DND-41 (cell line): ENCODE results near the gene ARHGEF2.

Experiments used
- ATAC-seq: fragments of 200-7000 bp; cut with Tn5 transposase; 3 replicates; pipeline ENCODE4 v1.9.1; 2021; ENCODE audit warnings: low read depth; ENCODE audit not compliant: insufficient read depth
- DNase-seq: peaks from one replicate; pipeline ENCODE4 v3.0.0-alpha.2; 2020
- H2AFZ ChIP-seq: 2 replicates; pipeline ENCODE4 v1.6.0; 2012; ENCODE audit warnings: low read depth, low read length
- H3K27ac ChIP-seq: 2 replicates; pipeline ENCODE4 v1.5.1; 2012; ENCODE audit warnings: low read length, inconsistent platforms
- H3K27me3 ChIP-seq: fragments of 200-600 bp; sonication (generic); 2 replicates; pipeline ENCODE4 v1.6.0; 2012; ENCODE audit warnings: low read length, mild to moderate bottlenecking, inconsistent platforms; ENCODE audit not compliant: insufficient read depth, poor library complexity
- H3K36me3 ChIP-seq: 2 replicates; pipeline ENCODE4 v1.5.1; 2012; ENCODE audit warnings: low read length, inconsistent platforms; ENCODE audit not compliant: insufficient read depth
- H3K4me1 ChIP-seq: 2 replicates; pipeline ENCODE4 v1.5.1; 2012; ENCODE audit warnings: mild to moderate bottlenecking, low read length; ENCODE audit not compliant: insufficient read depth
- H3K4me2 ChIP-seq: 2 replicates; pipeline ENCODE4 v1.6.0; 2012; ENCODE audit warnings: mild to moderate bottlenecking, moderate library complexity, low read length, inconsistent platforms; ENCODE audit not compliant: insufficient read depth
- H3K4me3 ChIP-seq, 2 experiments: fragments of 200-600 bp in 1 of 2; shearing (Covaris generic) in 1 of 2; 2 replicates each; pipeline ENCODE4 v1.5.1; 2012 to 2016; ENCODE audit warnings: inconsistent platforms in 2 of 2, low read length in 2 of 2, mild to moderate bottlenecking in 2 of 2, low read depth in 1 of 2, moderate library complexity in 1 of 2
- H3K79me2 ChIP-seq: 2 replicates; pipeline ENCODE4 v1.6.0; 2012; ENCODE audit warnings: low read length, inconsistent platforms; ENCODE audit not compliant: insufficient read depth
- H3K9ac ChIP-seq: 2 replicates; pipeline ENCODE4 v1.6.0; 2012; ENCODE audit warnings: low read depth, mild to moderate bottlenecking, inconsistent platforms, low read length, moderate library complexity
- H3K9me3 ChIP-seq: 2 replicates; pipeline ENCODE4 v1.5.1; 2012; ENCODE audit warnings: low read length, moderate library complexity, mild to moderate bottlenecking, inconsistent platforms; ENCODE audit not compliant: insufficient read depth, severe bottlenecking
- H4K20me1 ChIP-seq: 2 replicates; pipeline ENCODE4 v1.6.0; 2012; ENCODE audit warnings: low read length; ENCODE audit not compliant: insufficient read depth
- EZH2 ChIP-seq: IDR thresholded peaks from 3 replicates; pipeline ENCODE4 v1.6.1; 2012; ENCODE audit warnings: borderline replicate concordance, low read depth, mild to moderate bottlenecking, moderate library complexity, low read length, inconsistent platforms; ENCODE audit not compliant: severe bottlenecking
- TF ChIP-seq, protein P1 (sequence below): IDR thresholded peaks from 2 replicates; pipeline ENCODE4 v1.5.1; 2012; ENCODE audit warnings: borderline replicate concordance, low read length, moderate library complexity, mild to moderate bottlenecking; ENCODE audit not compliant: poor library complexity, severe bottlenecking; ENCODE audit errors: extremely low read depth

Gene ARHGEF2

DNA sequence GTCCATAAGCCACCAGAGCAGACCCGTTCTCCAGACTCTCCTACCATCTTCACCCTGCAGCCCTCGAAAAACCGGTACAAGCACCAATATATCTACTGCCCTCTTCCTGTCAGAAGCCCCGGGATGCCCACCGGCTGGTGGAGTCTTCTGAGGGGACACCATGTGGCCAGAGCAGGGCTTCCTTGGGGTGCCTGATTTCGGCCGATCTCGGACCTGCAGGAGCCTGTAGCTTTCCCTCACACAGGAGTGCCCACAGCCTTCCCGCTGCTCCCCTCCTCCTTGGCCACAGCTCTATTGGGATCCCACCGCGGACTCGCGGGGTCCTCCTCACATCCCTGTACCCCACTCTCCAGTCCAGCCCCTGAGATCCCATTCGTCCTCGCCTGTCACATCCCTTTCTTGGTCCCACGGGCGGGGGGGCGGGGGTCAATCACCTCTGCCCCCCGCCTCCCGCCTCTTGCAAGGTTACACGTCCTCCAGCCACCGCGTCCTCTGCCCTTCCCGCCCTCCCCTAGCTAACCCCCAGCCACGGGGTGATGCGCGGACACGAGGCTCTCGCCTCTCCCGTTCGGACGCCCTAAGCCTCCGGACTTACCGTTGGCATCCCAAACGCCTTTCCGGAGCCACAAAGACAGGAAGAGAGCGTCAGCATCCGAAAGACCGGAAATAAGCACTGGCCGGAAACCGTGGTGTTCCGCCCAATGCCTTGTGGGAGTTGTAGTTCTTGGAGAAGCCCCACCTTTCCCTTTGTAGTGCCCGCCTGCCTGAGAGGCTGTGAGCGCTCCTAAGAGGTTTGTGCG, 42.1 kb upstream of the ARHGEF2 start, which contains the start of gene SSR2:
Gene SSR2, minus strand, starts transcription at position 659 of the 800 bp plus-strand sequence. CDS start 784 bp downstream, outside the sequence.
- ATAC-seq (peak; percentile 99), DNase-seq (peak; percentile 91)
- H3K27ac ChIP-seq, result peak within 1 kb of the TSS; percentile 92
- TF ChIP-seq, protein P1, sequence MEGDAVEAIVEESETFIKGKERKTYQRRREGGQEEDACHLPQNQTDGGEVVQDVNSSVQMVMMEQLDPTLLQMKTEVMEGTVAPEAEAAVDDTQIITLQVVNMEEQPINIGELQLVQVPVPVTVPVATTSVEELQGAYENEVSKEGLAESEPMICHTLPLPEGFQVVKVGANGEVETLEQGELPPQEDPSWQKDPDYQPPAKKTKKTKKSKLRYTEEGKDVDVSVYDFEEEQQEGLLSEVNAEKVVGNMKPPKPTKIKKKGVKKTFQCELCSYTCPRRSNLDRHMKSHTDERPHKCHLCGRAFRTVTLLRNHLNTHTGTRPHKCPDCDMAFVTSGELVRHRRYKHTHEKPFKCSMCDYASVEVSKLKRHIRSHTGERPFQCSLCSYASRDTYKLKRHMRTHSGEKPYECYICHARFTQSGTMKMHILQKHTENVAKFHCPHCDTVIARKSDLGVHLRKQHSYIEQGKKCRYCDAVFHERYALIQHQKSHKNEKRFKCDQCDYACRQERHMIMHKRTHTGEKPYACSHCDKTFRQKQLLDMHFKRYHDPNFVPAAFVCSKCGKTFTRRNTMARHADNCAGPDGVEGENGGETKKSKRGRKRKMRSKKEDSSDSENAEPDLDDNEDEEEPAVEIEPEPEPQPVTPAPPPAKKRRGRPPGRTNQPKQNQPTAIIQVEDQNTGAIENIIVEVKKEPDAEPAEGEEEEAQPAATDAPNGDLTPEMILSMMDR, result peak; percentile 28
- TF ChIP-seq EZH2, result no peak
- H3K9me3 ChIP-seq, result no peaks in the 10 kb centered on the region
- H3K79me2 ChIP-seq, result peaks cover 27% of the 10 kb centered on the region
- peak within 1 kb of the TSS; percentile 72 to 98 for H3K4me3 ChIP-seq
- peaks cover 20% of the 10 kb centered on the region for H3K4me1 ChIP-seq
- peak within 1 kb of the TSS; percentile 95 for H3K4me2 ChIP-seq
- H3K27me3 ChIP-seq, result no peaks in the 10 kb centered on the region
- H3K36me3 ChIP-seq, result peaks cover 22% of the 10 kb centered on the region
- H2AFZ ChIP-seq, result peak within 1 kb of the TSS; percentile 80
- H3K9ac ChIP-seq, result peak within 1 kb of the TSS; percentile 77
- H4K20me1 ChIP-seq, result peaks cover 5% of the 10 kb centered on the region; the same call in 1 of the 2 replicates

DNA sequence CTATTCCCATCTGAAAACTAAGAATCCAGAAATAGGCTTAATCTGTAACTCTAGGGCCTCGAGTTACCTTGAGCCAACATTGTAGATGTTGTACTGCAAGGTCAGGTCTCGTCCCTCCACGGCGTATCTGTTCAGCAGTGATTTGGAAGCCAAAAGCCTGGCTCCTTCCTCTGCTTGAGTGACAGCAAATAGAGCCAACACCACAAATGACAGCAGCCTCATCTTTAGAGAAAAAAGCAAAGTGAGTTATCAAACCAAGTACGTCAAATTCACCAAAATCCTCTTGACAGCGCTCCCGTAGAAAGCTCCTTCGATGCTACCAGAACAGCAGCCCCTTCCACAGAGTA, 41.6 kb upstream of the ARHGEF2 start:
- peak overlapping the region; percentile 92 for H3K27ac ChIP-seq
- peak overlapping the region; percentile 80; the same call in 1 of the 2 replicates for H2AFZ ChIP-seq
- peaks cover 24% of the 10 kb centered on the region for H3K36me3 ChIP-seq
- no peak for TF ChIP-seq EZH2
- TF ChIP-seq, protein P1, result no peak
- H4K20me1 ChIP-seq, result peaks cover 5% of the 10 kb centered on the region; the same call in 1 of the 2 replicates
- H3K79me2 ChIP-seq, result peaks cover 27% of the 10 kb centered on the region
- ATAC-seq (no peak), DNase-seq (no peak)
- peak overlapping the region; percentile 95 for H3K4me2 ChIP-seq
- H3K9me3 ChIP-seq, result no peaks in the 10 kb centered on the region
- H3K27me3 ChIP-seq, result no peaks in the 10 kb centered on the region
- H3K9ac ChIP-seq, result peak overlapping the region; percentile 77
- peaks cover 20% of the 10 kb centered on the region for H3K4me1 ChIP-seq
- H3K4me3 ChIP-seq, result peak overlapping the region; percentile 72 to 98

- H3K79me2 ChIP-seq, result peaks cover 19% of the 10 kb centered on the region
- no peak overlapping the region for H3K9ac ChIP-seq
- H3K27ac ChIP-seq, result no peak overlapping the region
- H2AFZ ChIP-seq, result no peak overlapping the region
- H3K36me3 ChIP-seq, result peaks cover 70% of the 10 kb centered on the region
- no peaks in the 10 kb centered on the region for H3K27me3 ChIP-seq
- TF ChIP-seq, protein P1, result no peak
- TF ChIP-seq EZH2, result no peak
- peaks cover 5% of the 10 kb centered on the region; the same call in 1 of the 2 replicates for H4K20me1 ChIP-seq
- H3K4me1 ChIP-seq, result peaks cover 9% of the 10 kb centered on the region
- no peak overlapping the region for H3K4me2 ChIP-seq
- no peak for ATAC-seq
- no peak for DNase-seq
- H3K4me3 ChIP-seq, result no peak overlapping the region
- no peaks in the 10 kb centered on the region for H3K9me3 ChIP-seq
Observed at GRCh38 chr1:156014829-156015228, 36.5 kb upstream of the ARHGEF2 start.
